GM18951 (cell line): ENCODE measurements around the gene CA5A.

Source experiments
- POLR2A ChIP-seq: IDR thresholded peaks from 4 replicates; pipeline ENCODE4 v1.6.1; 2011; ENCODE audit warnings: mild to moderate bottlenecking; ENCODE audit not compliant: insufficient read length, insufficient read depth; ENCODE audit errors: extremely low read depth
- in situ Hi-C: fragments of 300-500 bp; cut with MboI; formaldehyde crosslinking; loops from one replicate; pipeline ENCODE4 v1.12.0; 2022; ENCODE audit warnings: low sequenced_read_pairs, mixed read lengths, inconsistent platforms; ENCODE audit not compliant: unreplicated experiment

The CA5A gene

GRCh38 chr16:87973717-87974116 lies 37.4 kb upstream of the CA5A start:
- no peak for TF ChIP-seq POLR2A

DNA sequence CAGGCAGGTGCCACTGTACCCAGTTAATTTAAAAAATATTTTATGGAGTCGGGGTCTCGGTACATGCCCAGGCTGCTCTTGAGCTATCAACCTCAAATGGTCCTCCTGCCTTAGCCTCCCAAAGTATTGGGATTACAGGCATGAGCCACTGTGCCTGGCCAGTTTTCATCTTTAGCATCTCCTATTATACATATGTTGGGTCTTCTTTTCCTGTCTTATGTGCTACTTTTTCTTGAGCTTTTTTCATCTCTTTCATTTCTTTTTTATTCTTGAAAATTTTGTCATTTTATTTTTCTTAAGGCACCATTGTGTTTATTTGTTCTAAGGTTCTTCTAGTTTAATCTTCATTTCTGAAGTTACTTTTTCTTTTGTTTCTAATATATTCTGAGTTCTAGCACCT lies 35.6 kb upstream of the CA5A start:
- no peak for TF ChIP-seq POLR2A
- in situ Hi-C loops, result loop anchor here (25.0 kb wide), 1 partner anchor 565 kb away; no protein-coding TSS in a partner anchor

More at GRCh38 chr16:87973717-87974116, 37.4 kb upstream of the CA5A start:
- in situ Hi-C loops, result loop anchor here (25.0 kb wide), 1 partner anchor 564 kb away; no protein-coding TSS in a partner anchor

GRCh38 chr16:87970186-87970585 lies 33.9 kb upstream of the CA5A start:
- no peak for TF ChIP-seq POLR2A
- in situ Hi-C loops, result loop anchor here (25.0 kb wide), 1 partner anchor 567 kb away; no protein-coding TSS in a partner anchor

DNA sequence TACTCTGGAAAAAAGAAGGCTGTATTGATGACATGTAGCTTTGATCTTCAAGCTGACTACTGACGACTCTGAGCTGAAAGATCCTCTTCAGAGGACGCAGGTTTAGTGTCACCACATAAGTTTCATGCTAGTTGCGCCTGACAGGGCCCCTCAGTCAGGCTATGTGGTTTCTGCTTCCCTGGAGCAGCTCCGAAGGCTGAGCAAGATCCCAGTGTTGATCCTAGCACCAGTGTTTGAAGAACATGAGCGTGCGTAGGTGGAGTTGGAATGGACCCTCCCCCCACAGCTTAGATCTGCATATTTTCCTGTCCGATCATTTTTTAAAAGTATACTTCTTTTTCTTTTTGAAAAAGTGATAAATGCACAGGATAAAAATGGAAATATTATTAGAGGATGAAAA lies 32.2 kb upstream of the CA5A start:
- in situ Hi-C loops, result loop anchor here (25.0 kb wide), 1 partner anchor 569 kb away; no protein-coding TSS in a partner anchor
- no peak for TF ChIP-seq POLR2A

DNA sequence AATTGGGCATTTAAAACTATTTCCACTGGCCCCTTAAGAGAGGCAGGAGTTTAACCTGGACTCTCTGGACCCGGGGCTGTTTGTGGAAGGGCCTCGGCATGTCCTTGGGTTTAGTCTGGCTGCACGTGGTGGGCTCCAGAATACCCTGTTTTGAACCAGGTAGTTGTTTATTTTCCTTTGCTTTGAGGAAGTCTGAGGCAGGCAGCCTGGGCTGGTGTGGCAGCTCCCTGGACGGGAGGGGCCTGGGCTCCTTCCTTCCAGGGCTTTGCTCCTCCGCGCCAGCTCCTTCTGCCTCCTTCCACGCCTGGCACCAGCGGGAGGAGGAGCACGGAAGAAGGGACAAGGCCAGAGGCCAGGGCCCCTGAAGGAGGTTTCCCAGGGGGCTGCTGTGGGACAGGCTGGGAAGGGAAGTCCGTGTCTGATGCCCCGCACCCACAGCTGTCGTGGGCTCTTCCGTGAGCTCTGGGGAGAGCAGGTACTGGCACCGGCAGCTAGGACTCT lies 30.4 kb upstream of the CA5A start:
- no peak for TF ChIP-seq POLR2A
- in situ Hi-C loops, result loop anchor here (25.0 kb wide), 1 partner anchor 571 kb away; no protein-coding TSS in a partner anchor

DNA sequence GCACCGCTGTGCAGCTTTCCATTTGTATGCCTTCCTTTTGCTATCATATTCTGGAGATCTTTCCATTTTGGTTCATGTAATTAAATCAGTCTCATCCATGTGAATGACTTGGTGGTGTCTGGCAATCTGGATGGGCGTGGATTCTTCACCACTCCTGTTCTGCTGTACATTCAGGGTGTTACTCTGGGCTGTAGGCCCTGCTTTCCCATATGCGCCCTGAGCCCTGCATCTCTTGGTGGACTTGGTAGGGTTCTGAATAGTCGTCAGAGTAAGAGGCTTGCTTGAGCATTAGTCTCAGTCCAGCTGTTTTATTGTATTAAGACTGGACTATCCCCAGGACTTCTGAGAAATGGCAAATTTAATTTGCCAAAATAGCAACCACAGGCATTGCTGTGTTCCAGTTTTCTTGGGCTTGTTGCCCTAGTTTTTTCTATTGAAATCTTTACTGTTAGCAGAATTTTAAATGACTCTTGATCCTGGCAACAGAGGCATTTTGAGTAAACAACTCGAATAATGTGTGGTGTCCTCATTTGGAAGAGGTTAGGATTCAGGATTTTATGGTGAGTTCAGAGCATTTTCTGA lies 29.8 kb upstream of the CA5A start:
- TF ChIP-seq POLR2A, result no peak
- in situ Hi-C loops, result loop anchor here (25.0 kb wide), 1 partner anchor 571 kb away; no protein-coding TSS in a partner anchor

DNA sequence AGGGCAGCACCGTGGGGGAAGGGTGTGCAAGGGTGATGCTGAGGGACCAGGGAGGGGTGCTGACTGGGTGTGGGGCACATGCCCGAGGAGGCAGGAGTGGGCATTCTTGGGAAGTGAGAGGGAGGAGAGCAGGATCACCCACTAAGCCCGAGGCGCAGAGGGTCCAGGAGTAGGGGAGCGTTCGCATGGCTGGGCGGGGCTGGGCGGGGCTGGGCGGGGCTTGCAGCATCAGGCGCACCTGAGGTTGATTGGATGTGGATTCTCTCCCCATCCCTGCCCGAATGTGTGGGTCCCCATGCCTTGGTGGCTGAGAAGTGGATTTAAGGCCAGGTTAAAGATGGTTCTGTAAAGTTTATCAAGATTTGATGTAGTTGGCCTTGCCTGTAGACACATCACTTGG lies 29.1 kb upstream of the CA5A start:
- no peak for TF ChIP-seq POLR2A
- in situ Hi-C loops, result loop anchor here (25.0 kb wide), 1 partner anchor 572 kb away; no protein-coding TSS in a partner anchor

- in situ Hi-C loops, result loop anchor here (25.0 kb wide), 1 partner anchor 573 kb away; no protein-coding TSS in a partner anchor
- no peak for TF ChIP-seq POLR2A
Measured at GRCh38 chr16:87964049-87964659, 27.8 kb upstream of the CA5A start.

GRCh38 chr16:87963400-87963799 lies 27.1 kb upstream of the CA5A start:
- TF ChIP-seq POLR2A, result no peak
- in situ Hi-C loops, result loop anchor here (25.0 kb wide), 1 partner anchor 574 kb away; no protein-coding TSS in a partner anchor

GRCh38 chr16:87961623-87962022 lies 25.3 kb upstream of the CA5A start:
- in situ Hi-C loops, result loop anchor here (25.0 kb wide), 1 partner anchor 576 kb away; no protein-coding TSS in a partner anchor

DNA sequence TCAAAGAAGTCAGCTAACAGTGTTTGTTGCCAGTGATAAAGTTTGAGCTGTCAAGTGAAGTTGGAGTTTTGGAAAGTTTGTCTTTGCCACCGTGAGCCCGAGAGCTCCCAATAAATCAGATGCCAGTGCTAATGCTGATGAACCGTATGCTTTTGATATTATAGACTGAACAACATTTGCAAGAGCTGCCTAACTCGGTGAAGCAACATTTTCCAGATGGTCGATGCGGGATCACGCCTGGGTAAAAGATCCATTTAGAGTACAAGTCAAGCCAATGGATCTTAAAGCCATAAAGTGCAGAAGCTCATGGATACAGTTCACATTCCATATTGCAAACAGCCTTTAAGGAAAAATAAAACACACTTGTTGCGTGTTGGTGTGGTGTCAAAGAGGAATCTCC lies 24.5 kb upstream of the CA5A start:
- no peak for TF ChIP-seq POLR2A
- in situ Hi-C loops, result loop anchor here (25.0 kb wide), 1 partner anchor 576 kb away; no protein-coding TSS in a partner anchor

More at GRCh38 chr16:87961623-87962022, 25.3 kb upstream of the CA5A start:
- no peak for TF ChIP-seq POLR2A

DNA sequence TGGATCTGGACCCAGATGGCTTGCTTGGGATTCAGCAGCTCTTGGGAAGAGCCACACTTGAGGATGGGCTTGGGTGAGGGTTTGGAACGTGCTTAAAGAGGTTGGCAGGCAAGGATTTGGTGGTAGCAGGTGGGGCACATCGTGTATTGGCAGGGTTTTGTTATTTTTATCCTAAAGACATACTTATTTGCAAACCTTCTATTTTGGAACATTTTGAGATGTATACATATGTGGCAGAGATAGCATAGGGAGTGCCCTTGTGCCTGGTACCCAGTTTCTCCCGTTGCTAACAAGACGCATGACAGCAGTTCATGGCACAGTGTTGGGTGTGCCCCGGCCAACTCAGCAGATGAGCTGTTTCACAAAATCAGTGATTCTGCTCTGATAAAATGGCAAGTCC lies 24.0 kb upstream of the CA5A start:
- TF ChIP-seq POLR2A, result no peak
- in situ Hi-C loops, result loop anchor here (25.0 kb wide), 1 partner anchor 577 kb away; no protein-coding TSS in a partner anchor

DNA sequence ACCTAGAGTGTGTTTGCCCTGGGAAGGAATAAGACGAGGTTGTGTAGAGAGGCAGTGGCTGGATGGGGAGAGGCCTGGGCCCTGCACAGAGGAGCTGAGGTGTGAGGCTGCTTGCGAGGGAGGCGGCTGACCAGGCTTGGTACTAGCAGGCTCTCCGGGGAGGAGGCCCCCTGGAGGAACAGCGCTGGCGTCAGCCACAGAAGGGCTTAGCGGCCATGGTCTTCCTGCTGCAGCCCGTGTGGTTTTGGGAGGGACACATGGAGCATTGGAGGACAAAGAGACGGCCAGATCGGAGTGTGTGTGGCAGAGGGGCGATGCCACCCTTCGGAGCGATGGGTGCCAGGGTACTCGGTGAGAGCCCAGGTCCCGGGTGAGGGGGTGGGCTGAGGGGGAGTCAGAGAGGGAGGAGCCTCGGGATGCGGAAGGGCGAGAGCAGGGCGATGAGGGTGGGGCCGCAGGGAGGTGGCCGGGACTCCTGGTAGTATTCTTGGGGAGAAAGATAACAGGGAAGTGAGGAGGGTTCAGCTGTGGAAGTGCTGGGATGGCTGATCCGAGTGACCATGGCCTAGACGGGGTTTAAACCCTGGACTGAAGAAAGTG lies 23.2 kb upstream of the CA5A start:
- in situ Hi-C loops, result loop anchor here (25.0 kb wide), 1 partner anchor 578 kb away; no protein-coding TSS in a partner anchor
- no peak for TF ChIP-seq POLR2A
